Stimulated activated CD8-positive, alpha-beta memory T cell treated with anti-CD3 and anti-CD28 coated beads, Interleukin-4, amount 100 ng/mL, for 1 hour (primary cell): ENCODE results near the gene RNASE9.
"Not testable (repeated sequence)": the region's sequence is repeated elsewhere in the genome, so short reads cannot be mapped to it uniquely, and the experiment has no call there.

ENCODE experiments used
- DNase-seq, 2 donors: peaks; one replicate each; pipeline ENCODE4 v3.0.0-alpha.2; 2020; ENCODE audit warnings: low read depth in 2 of 2, low spot score in 1 of 2

The RNASE9 gene

DNA sequence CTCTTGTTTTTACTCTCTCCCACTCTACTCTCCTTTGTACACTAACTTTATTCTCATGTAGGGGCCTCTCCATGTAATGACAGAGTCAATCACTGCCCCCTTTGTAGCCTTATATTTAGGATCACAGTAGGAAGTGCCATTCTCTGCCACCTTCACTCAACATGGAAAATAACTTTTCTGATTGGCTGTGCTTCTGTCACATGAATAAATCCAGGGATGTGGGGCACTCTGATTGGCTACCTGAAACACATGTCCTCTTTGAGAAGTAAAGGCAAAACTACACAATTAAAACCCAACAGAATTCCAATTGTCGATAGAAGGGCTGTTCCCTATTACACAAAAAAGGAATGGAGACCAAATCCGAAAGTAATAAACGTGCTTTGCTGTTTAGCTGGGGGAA, at the start of gene RNASE9:
TSS of gene RNASE9 (minus strand) at position 87 of the 400 bp plus-strand sequence.
- DNase-seq = no peak

DNA sequence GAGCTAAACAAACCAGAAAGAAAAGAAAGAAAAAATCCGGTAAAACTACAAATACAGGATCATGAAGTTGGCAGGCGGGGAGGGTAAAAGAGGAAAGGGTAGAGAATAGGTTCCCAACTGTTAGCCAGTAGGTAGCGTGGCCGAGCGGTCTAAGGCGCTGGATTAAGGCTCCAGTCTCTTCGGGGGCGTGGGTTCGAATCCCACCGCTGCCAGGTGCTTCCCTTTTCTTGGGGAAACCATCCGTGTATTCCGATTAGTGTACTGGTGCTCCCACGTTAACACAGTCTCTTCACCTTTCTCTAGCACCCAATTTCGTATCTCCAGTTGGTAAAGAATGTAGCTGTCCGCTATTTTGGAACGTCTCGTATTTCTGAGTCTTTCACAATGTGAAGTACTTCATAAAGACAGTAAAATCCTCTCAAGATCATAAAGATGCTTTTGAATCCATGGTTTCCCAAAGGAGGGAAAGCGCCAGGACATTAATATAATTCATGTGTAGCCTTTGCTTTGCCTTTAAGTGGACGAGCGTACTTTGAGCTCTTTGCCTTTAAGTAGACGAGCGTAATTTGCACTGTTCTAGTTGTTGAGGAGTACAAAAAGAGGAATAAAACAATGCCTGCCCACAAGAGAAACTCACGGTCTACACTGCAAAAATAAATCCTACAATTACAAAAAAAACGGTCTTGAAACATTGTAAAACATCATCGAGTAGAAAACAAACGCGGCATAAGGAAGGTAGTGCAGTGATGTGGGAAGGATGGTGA, 49.3 kb upstream of the RNASE9 start:
- DNase-seq = peak; percentile 51 to 53

DNA sequence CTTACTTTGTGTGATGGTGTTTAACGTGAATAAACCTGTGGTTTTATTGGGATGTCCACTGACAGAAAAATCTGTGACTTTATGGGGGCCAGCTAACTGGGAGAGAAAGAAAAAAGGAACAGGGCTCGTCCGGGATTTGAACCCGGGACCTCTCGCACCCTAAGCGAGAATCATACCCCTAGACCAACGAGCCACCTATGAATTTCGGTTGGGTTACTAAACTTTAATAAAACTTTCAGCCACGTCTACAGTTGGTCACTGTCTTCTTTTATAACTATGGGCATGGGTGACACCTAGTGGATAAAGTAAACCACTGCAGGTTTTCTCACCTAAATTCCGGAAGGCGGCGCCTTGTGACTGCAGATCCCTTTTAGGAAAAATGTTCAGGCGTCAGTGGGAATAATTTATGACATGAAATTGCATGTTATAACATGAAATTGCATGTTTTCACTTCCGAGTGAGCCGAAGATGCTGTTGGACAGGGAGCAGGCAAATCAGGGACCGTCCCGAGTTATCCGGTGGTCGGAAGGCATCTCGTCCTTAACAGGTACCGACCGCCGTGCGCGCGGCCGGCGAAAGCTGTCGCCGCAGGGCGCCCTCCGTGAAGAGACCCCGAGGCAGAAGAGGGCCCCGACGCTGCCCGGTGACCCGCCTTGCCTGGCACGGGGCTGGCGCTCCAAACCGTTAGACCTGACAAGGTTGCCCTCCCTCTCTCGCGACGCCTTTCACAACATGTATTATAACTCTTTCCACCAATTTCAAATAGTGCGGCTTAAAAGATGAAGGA, 48.6 kb upstream of the RNASE9 start:
- no peak for DNase-seq

DNA sequence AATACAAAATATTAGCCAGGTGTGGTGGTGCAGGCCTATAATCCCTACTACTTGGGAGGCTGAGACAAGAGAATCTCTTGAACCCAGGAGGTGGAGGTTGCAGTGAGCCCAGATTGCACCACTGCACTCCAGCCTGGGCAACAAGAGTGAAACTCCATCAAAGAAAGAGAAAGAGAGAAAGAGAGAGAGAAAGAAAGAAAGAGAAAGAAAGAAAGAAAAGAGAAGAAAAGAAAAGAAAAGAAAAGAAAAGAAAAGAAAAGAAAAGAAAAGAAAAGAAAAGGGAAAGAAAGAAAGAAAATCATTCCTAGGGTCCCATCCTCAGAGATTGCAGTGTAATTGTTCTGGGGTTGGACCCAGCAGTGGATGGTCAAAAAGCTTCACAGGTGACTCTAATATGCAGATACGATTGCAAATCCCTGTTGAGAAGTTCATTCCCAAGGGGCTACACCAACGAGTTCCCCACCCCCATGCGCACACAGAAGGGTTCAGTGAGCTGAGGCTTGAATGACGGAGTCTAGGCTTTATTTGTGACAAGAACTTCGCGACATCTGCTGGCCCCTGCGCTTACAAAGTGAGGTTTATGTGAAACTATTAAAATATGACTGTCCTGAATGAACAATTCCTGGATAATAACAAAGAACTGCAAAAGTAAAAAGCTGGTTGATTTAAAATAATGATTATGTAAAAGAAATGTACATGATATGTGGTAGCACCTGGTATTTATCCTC, 47.7 kb upstream of the RNASE9 start:
- no peak for DNase-seq

DNA sequence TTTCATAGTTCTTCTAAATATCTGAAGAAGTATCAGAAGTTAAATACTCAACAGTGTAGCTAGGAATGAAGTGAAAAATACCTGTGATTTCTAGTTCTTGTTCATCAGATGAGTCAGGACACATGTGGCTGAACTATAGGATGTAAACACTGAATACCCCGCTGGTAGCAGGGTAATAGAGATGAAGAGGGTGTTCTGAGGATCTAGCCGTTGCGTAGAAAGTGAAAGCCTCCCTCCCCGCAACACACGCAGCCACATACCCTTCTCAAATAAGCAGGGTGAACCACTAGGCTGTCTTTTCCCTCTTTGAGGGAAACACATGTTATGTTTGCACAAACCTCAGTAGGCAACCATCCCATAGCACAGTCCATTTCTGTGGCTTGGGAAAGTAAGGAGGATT, 46.8 kb upstream of the RNASE9 start:
- no peak for DNase-seq

DNA sequence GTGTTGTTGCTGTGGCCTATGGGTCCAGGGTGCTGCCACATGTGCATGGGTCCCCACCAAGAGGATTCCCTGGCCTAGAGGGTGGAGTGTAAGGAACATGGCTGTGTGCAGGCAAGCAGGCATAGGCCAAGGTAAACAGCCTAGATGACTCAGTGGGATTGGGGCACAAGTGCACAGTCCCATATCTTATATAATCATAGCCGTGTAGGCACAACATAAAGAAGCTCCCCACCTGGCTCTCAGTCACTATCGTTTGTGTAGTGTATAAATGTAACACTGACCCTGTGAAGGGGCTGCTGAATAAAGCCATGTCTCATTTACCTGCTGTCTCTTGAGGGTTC, 46.0 kb upstream of the RNASE9 start:
- no peak for DNase-seq

DNA sequence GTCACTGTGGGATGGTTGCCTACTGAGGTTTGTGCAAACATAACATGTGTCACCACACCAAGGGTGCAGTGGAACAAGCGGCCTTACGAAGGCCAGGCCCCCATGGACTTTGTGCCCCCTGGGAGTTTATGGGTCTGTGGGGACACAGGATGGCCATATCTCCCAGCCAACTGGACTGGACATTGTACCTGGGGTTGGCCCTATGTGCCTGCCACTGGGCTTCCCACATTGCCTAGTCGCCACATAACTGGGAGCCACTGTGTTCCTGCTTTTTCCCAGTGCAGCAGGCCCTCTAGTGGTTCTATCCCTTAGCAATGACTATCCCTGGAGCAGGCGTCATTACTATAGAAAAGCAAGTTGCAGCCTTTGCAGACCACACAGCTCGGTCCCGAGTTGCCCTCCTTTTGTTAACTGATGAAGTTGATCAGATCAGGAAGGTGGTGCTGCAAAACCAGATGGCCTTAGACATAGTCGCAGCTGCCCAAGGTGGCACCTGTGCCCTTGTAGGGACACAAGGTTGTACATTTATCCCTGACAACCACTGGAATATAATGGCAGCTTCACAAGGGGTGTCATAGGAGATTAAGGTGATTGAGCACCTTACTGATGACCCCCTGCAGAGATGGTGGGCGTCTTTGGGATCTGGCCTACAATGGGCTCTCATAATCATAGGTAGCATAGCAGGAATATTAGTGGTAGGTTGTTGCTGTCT, 45.5 kb upstream of the RNASE9 start:
- DNase-seq = no peak

DNA sequence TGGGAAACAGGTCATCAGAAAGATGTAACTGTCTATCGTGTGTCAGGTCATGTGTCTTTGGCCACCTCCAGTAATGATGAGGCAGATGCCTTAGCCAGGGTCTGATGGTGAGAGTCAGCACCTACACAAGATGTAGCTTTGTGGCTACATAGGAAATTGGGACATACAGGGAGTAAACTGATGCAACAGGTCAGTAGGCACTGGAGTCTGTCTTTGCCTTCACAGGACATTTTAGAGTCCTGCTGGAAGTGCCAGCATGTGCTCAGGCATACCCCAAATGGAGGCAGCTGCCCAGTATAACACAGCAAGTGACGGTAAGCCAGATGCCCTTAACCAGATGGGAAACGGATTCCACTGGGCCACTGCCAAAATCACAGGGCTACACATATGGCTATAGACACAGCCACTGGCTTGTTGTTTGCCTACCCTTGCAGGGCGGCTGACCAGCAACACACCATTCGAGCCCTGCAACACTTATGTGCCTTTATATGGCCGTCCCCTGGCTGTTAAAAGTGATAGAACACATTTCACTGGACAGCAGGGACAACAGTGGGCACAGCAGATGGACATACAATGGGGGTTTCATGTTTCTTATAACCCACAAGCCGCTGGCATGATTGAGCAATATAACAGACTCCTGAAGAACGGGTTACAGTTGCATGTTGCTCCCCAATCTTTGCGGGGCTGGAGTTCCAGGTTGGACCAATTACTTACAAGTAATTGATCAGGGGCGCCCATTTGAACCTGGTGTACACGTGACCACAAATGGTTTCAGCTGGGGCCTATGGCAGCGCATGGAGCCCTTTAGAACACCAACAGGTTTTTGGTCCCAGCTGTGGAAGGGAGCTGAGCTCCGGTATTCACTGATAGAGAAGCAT, 43.2 kb upstream of the RNASE9 start:
- DNase-seq = no peak

DNA sequence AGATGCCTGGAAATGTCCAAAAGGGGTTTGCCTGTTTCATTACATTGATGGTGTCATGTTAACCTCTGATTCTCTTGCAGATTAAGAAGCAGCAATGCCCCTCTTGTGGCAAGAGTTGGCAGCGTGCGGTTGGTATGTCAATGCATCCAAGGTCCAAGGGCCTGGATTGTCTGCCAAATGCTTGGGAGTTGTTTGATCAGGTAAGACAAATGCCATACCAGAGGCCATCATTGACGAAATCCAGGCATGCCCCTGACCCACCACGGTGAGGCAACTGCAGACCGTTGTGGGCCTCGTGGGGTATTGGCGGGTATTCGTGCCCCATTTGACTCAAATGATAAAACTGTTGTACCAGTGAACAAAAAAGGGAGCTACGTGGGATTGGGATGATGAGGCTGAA, 41.7 kb upstream of the RNASE9 start:
- no peak for DNase-seq

DNA sequence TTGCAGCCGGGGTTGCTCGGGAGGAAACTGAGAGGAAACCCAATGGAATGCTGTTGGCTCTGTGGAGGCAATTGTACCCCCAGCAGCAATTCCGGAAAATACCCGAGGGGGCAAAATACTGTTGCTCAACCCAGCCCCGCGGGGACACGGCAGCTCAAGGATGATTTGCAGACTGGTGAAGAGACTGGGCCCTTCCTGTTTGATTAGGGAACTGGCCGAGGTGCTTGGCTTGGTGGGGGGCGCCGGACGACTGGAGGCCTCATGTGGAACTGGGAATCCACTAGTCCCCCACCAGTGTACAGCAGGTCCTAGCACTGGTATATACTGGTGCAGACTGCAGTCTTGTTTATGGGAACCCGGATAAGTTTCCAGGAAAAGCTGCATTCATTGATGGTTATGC, 40.7 kb upstream of the RNASE9 start:
- no peak for DNase-seq

DNA sequence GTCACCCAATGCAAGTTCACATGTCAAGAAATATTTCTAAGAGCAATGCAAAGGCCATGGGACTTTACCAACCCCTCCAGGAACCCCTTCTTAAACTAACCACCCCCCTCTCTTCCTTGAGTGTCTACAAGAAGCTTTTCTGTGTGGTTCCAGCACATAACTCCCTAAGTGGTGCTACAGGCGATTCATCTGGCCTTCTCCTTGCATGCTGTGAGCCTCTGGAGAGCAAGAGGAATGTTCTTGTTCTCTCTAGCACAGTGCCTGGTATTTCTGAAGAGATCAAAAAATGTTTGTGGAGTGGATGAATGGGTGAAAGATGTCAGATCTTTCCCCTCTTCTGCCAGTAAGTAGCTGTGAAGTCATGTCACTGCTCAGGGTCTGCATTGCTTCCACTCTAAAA, 36.3 kb upstream of the RNASE9 start:
- no peak for DNase-seq

DNA sequence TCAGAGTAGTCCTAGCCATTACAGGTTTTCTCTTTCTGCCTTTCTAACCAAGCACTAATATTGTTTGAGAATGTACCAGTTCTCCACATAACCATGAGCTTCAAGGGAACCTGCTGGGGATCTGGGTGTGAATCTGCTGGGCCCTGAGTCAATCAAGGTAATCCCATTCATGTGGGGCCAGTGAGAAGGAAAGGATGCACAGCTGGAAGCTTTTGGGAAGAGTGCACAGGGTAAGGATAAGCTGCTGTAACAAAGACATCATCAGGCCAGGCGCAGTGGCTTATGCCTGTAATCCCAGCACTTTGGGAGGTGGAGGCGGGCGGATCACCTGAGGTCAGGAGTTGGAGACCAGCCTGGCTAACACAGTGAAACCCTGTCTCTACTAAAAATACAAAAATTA, 34.9 kb upstream of the RNASE9 start:
- DNase-seq = not testable (repeated sequence)

DNA sequence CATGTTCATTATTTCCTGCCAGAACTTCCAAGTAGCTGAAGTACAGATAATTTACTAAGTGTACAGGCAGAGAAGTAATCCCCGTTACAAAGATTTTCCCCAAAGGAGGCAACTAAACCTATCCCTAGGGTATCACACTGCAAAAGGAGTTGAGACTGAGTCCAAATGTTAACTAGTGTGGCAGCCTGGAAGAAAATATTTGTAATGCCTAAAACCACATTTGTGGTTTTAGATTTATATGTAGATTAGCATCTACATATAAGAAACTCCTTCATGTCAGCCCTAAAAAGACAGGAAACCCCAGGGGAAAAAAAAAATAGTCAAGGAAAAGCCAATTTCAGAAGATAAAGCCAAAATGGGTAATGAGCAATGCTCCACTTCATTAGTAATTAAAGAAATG, 31.7 kb upstream of the RNASE9 start:
- no peak for DNase-seq

DNA sequence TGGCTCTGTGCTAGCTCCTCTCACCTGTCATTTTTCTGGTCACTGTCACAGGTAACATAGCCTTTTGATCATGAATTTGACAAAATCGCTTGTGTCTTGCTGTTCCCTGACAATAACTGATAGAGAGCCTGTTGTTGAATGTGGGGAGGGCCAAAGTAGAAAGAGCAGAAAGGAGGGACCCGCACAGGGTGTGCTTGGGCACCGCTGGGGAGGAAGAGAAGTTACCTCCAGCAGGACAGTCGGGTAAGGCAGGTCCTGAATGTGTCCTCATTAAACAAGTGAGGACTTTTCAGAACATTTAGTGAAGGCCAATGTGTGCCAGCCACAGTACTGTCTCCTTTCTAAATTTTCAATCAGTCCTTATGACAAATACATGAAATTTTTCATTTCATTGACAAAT, 30.4 kb upstream of the RNASE9 start, which contains the start of gene RNASE12:
TSS of gene RNASE12 (minus strand) at position 142 of the 400 bp plus-strand sequence. CDS start 653 bp downstream, outside the sequence.
- no peak for DNase-seq

DNA sequence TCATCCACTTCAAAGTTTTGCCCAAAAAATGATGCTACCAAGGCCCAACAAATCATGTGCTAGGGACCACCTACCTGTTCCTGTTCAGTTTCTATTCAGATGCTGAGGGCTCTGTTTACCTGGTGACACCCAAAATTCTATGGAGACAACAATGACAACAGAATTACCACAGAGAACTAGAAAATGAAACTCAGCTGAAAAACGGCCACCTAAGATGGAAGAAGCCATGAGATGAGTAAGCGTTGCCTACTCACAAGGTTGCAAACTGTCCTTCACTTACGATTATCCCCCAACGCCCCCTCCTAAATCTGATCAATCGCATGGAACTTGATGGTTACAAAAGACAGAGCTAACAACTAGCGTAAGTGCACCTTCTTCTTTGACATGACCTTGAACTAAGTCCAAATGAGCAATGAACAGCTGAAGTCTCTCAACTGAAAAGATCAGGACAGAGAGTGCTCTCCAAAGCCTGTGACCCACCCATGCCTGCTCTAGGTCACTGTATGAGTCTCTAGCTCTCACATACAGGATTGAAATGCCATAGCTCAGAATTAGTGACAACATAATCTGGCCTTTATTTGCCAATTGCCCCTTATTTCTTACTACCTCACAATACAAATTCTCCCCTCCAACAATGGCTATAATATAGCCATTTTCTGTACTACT, 26.8 kb upstream of the RNASE9 start, which contains the start of gene RNASE11:
TSS of gene RNASE11 (minus strand) at position 513 of the 666 bp plus-strand sequence.
- no peak for DNase-seq

DNA sequence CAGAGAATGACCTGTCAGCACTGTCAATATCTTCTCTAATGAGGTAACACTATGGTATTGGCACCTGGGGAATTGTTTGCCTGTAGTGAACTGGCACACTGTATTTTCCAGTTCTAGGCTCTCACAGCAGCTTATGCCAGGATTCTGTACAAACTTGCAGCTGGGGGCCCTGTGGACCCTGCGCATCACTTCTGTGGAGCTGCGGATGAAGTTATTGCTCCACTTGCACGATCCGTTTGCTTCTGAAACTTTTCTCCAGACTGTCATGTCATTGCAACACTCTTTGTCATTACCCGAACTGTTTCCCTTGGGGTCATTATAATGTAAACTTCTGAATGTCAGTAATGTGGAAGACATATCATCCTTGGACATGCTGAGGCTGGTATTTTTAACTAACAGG, 23.1 kb upstream of the RNASE9 start:
- no peak for DNase-seq

DNA sequence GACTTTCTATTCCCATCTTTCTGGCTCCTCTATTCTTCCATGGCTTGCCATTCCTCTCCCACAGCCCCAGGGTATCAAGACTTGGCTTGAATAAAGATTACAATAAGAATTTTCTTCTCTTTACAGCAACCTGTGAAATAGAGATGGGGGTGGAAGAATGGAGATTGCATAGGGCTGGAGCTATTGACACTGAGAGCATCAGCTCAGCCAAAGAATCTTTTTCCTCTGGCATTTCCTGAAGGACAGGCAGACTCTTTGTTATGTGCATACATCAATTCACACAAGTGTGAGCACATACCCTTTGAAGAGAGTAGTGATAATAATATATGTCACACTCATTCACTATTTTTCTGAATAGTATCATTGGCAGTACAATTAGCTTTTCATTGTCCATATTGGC, 22.3 kb upstream of the RNASE9 start:
- DNase-seq = no peak

DNA sequence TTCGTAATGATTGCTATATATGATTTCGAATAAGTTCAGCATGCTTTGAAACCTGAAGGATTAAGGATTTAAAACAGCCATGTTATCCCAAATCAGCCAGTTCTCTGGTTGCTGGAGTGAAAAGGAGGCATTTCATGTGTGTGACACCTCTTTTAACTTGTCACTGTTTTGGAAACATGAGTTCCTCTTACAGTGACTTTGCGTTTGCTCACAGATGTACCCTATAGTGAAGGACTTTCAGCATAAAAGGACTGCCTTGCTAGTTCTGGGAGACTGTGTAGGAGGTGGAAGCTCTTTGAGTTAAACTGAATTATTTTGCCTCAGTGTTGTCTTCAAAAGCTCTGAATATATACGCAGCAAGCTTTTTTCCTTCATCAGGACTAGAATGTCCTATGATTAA, 19.4 kb upstream of the RNASE9 start:
- no peak for DNase-seq

DNA sequence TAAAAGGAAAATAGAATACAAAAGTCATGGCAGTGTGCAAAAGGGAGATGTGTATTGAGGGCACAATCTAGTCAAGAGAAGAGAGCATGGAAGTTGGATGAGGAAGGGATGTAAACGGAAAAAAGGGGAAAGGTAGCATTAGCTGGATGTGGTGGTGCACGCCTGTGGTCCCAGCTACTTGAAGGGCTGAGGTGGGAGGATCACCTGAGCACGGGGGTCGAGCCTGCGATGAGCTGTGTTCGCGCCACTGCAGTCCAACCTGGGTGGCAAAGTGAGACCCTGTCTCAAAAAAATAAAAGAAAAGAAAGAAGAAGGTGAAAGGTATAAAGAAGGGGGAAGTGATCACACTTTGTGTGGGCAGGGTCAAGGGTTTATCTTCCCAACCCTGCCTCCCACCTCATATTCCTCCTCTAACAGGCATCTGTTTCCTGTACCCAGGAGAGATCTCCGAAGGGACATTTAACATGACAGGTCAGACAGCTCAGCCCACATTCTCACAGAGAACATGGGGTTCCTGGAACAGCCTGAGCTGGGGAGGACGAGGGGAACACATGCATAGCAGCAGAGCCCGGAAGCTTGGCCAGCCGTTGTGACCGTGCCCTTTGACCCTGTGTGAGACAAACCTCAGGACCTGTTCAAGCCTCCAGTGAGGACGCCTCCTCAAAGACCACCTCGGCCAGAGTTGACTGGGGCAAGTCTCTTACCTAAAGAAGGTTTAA, 18.1 kb upstream of the RNASE9 start:
- no peak for DNase-seq
